Omental fat pad (tissue), 4 donors: ENCODE data around the gene PRR5L. TPM values are rescaled to one million over a fixed set of nuclear protein-coding genes. Genes with fewer than 3 reads are reported as not detected.

ENCODE experiments used
- ATAC-seq: fragments of 150-250 bp; one replicate; pipeline ENCODE4 v1.9.1; 2016; ENCODE audit warnings: mild to moderate bottlenecking, moderate library complexity; ENCODE audit not compliant: low FRiP score
- DNase-seq: peaks from one replicate; pipeline ENCODE4 v3.0.0-alpha.2; 2019; ENCODE audit warnings: low spot score
- CTCF ChIP-seq, 3 donors: fragments of 450-650 bp; IDR thresholded peaks; one replicate each; pipeline ENCODE4 v1.5.1; 2016 to 2017; ENCODE audit warnings: antibody characterized with exemption in 3 of 3, mild to moderate bottlenecking in 3 of 3, moderate library complexity in 2 of 3
- total RNA-seq, 4 donors: library from RNA; depleted of rRNA; stranded (reverse); fragments of >200 nt; gene quantifications; one replicate each; pipeline ENCODE4 v1.1.0, GENCODE V29; 2016

The PRR5L gene
- total RNA-seq, 4 donors from 2014 or later = 8.7 to 26.8 (median 16.2) TPM

GRCh38 chr11:36462321-36462720 lies 166.2 kb downstream of the PRR5L start:
- TF ChIP-seq CTCF (IDR thresholded peaks at IDR 0.05) = no peak
- ATAC-seq (no peak), DNase-seq (no peak)

- no peak for TF ChIP-seq CTCF (IDR thresholded peaks at IDR 0.05)
Measured at GRCh38 chr11:36463781-36464180, 167.7 kb downstream of the PRR5L start.

GRCh38 chr11:36464720-36465119 lies 168.6 kb downstream of the PRR5L start:
- ATAC-seq (no peak), DNase-seq (no peak)
- TF ChIP-seq CTCF (IDR thresholded peaks at IDR 0.05) = no peak

More at GRCh38 chr11:36463781-36464180, 167.7 kb downstream of the PRR5L start:
- DNase-seq (no peak), ATAC-seq (no peak)

- no peak for DNase-seq
Measured at GRCh38 chr11:36465449-36466163, 169.5 kb downstream of the PRR5L start.

GRCh38 chr11:36467012-36467411 lies 170.9 kb downstream of the PRR5L start:
- ATAC-seq (no peak), DNase-seq (no peak)
- TF ChIP-seq CTCF (IDR thresholded peaks at IDR 0.05) = no peak

More at GRCh38 chr11:36465449-36466163, 169.5 kb downstream of the PRR5L start:
- ATAC-seq = no peak
- TF ChIP-seq CTCF (IDR thresholded peaks at IDR 0.05) = no peak

GRCh38 chr11:36467916-36468315 lies 171.8 kb downstream of the PRR5L start:
- DNase-seq (no peak), ATAC-seq (no peak)
- no peak for TF ChIP-seq CTCF (IDR thresholded peaks at IDR 0.05)

- DNase-seq = no peak
- TF ChIP-seq CTCF (IDR thresholded peaks at IDR 0.05) = no peak
Measured at GRCh38 chr11:36469063-36469462, 173.0 kb downstream of the PRR5L start.

More at GRCh38 chr11:36469063-36469462, 173.0 kb downstream of the PRR5L start:
- ATAC-seq = no peak
